ENCODE measurements around the gene DGCR8. TPM values are rescaled to one million over a fixed set of nuclear protein-coding genes. Genes with fewer than 3 reads are reported as not detected.

DGCR8 gene
- total RNA-seq, 6 experiments from 2014 or later, result 11.4 to 27.2 (median 16.1) TPM

DNA sequence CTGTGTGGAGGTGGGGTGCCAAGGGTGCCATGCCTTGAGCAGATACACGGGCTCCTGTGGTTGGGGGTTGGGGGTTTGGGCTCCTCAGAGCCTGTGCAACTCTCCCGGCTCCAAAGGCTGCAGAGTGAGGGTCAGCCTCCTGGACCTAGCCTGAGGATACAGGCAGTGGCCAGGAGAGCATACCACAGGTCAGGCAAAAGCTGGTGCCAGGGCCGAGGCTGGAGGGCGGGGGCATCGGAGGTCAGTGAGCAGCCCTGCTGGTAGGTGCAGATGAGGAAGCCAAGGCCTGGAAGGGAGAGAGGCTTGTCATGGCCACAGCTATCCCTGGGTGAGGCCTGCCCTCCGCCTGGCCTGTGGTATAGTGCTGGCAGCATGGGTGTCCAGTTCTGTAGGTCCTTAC lies 25.6 kb upstream of the DGCR8 start:
- Histone ChIP-seq H3K27me3 (no peaks in the 10 kb centered on the region), H3K4me1 (no peaks in the 10 kb centered on the region), H3K27ac (no peak overlapping the region), H3K4me3 (no peak overlapping the region), H3K9me3 (no peaks in the 10 kb centered on the region), H3K36me3 (peaks cover 0 to 21% (median 4%) of the 10 kb centered on the region in 4 donors)
- TF ChIP-seq, protein P1, sequence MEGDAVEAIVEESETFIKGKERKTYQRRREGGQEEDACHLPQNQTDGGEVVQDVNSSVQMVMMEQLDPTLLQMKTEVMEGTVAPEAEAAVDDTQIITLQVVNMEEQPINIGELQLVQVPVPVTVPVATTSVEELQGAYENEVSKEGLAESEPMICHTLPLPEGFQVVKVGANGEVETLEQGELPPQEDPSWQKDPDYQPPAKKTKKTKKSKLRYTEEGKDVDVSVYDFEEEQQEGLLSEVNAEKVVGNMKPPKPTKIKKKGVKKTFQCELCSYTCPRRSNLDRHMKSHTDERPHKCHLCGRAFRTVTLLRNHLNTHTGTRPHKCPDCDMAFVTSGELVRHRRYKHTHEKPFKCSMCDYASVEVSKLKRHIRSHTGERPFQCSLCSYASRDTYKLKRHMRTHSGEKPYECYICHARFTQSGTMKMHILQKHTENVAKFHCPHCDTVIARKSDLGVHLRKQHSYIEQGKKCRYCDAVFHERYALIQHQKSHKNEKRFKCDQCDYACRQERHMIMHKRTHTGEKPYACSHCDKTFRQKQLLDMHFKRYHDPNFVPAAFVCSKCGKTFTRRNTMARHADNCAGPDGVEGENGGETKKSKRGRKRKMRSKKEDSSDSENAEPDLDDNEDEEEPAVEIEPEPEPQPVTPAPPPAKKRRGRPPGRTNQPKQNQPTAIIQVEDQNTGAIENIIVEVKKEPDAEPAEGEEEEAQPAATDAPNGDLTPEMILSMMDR (IDR thresholded peaks at IDR 0.05), result no peak
- TF ChIP-seq POLR2A (IDR thresholded peaks at IDR 0.05), result no peak
- ATAC-seq, result no peak
- 100% methylated on average over 1 of the region's 6 CpGs for WGBS (ENCODE audit: insufficient coverage, low coverage, low lambda C conversion rate, missing lambda C conversion rate)
- no peak for DNase-seq
- intact Hi-C loops (cut with DNase I), result no loop called here

DNA sequence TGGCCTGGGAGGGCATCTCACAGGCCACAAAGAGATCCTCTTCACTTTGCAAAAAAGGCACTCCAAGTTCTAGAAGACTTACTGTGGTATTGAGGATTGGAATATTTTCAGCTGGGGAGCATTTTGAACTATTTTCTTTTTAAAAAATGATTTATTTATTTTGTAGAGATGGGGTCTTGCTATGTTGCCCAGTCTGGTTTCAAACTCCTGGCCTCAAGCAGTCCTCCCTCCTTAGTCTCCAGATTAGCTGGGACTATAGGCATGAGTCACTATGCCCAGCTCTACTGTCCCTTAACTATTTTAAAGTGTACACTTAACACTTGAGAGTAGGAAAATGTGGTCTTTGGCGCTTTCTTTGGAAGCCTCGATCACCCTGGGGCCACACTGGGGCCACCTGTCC lies 24.9 kb upstream of the DGCR8 start:
- Histone ChIP-seq H3K27ac (no peak overlapping the region), H3K4me3 (no peak overlapping the region), H3K27me3 (no peaks in the 10 kb centered on the region), H3K4me1 (no peaks in the 10 kb centered on the region), H3K9me3 (no peaks in the 10 kb centered on the region), H3K36me3 (peaks cover 0 to 21% (median 4%) of the 10 kb centered on the region in 4 donors)
- DNase-seq (no peak), ATAC-seq (no peak)
- intact Hi-C loops (cut with DNase I), result no loop called here
- TF ChIP-seq, protein P1 (IDR thresholded peaks at IDR 0.05), result no peak
- no peak for TF ChIP-seq POLR2A (IDR thresholded peaks at IDR 0.05)
- 100% methylated on average over 2 of the region's 2 CpGs for WGBS (ENCODE audit: insufficient coverage, low coverage, low lambda C conversion rate, missing lambda C conversion rate)

DNA sequence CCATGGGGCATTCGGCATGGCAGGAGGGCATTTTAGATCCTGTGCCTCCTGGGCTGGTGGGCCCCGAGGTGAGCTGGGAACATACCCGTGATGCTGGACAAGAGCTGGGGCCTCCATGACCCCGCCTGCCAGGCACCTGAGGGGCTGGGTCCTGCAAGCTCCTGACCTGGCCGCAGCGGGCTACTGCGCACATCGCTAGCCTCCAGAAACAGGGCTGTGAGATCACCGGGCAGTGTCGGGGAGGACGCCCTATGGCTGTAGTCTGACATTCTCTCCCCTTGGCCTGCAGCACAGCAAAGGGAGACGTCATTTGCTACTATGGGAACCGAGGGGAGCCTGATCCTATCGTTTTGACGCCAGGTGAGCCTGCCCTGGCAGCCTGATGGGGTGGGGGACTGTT lies 24.4 kb upstream of the DGCR8 start:
- intact Hi-C loops (cut with DNase I), result no loop called here
- no CpG with 5 or more reads among the region's 15 CpGs for WGBS (ENCODE audit: insufficient coverage, low coverage, low lambda C conversion rate, missing lambda C conversion rate)

DNA sequence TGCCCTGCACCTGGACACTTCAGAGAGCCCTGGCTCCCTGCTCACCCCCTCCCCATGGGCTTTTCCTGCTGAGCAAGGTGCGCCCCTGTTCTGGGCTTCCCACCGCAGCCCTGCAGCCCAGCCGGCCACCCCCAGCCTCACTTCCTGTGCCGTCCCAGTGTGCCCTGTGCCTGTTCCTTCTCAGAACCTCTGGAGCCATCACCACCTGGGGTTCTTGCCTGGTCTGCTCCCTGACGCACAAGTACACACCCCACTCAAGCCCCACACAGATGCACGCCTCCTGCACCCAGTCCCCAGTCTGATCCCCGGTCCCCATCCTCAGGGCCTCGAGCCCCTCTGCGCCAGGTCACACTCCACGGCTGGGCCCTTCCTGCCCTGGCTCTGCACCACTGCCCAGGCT lies 23.9 kb upstream of the DGCR8 start:
- H3K27ac ChIP-seq, result no peak overlapping the region
- TF ChIP-seq POLR2A (IDR thresholded peaks at IDR 0.05), result no peak
- TF ChIP-seq, protein P1 (IDR thresholded peaks at IDR 0.05), result no peak
- H3K27me3 ChIP-seq, result no peaks in the 10 kb centered on the region
- intact Hi-C loops (cut with DNase I), result no loop called here
- ATAC-seq, result no peak
- no peak overlapping the region for H3K4me3 ChIP-seq
- no peaks in the 10 kb centered on the region for H3K9me3 ChIP-seq
- peaks cover 0 to 25% (median 5%) of the 10 kb centered on the region in 4 donors for H3K36me3 ChIP-seq
- 95% methylated on average over 5 of the region's 10 CpGs for WGBS (ENCODE audit: insufficient coverage, low coverage, low lambda C conversion rate, missing lambda C conversion rate)
- no peak for DNase-seq
- no peaks in the 10 kb centered on the region for H3K4me1 ChIP-seq

More for the DNA sequence above, 24.4 kb upstream of the DGCR8 start:
- no peak overlapping the region for H3K4me3 ChIP-seq
- DNase-seq (no peak), ATAC-seq (no peak)
- no peaks in the 10 kb centered on the region for H3K4me1 ChIP-seq
- peaks cover 0 to 21% (median 4%) of the 10 kb centered on the region in 4 donors for H3K36me3 ChIP-seq
- no peak for TF ChIP-seq POLR2A (IDR thresholded peaks at IDR 0.05)
- TF ChIP-seq, protein P1 (IDR thresholded peaks at IDR 0.05), result no peak
- no peaks in the 10 kb centered on the region for H3K27me3 ChIP-seq
- H3K27ac ChIP-seq, result no peak overlapping the region
- no peaks in the 10 kb centered on the region for H3K9me3 ChIP-seq

All from right lobe of liver (tissue), 6 donors.